NCI-H460 (cell line): ENCODE results near the gene LAMA2. TPM values are rescaled to one million over a fixed set of nuclear protein-coding genes. Genes with fewer than 3 reads are reported as not detected.

ENCODE experiments used
- DNase-seq: peaks from one replicate; pipeline ENCODE4 v3.0.0-alpha.2; 2016; ENCODE audit warnings: low read depth; ENCODE audit errors: extremely low read depth
- total RNA-seq: library from RNA; depleted of rRNA; stranded (reverse); fragments of >200 nt; shearing (Covaris generic); gene quantifications from 2 replicates; pipeline ENCODE4 v1.2.3, GENCODE V29; 2014

LAMA2 gene
- total RNA-seq, 1 experiment from 2014 or later, result 0.74 TPM

DNA sequence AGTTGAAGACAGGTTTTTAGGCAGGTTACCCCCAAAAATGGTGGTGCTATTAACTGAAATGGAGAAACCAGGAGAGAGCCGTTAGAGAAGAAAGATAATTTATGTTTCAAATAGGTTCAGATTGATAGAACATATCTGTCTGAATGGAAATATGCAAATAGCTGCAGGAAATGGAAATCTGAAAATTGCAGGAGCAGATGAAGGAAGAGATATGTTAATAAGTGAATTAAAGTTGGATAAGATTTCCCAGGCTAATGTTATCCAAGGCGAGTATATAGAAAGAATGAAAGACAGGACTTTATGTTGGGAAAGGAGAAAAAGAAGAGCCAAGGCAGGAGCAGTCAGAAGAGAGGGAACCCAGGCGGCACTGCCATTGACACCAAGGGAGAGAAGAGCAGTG lies 461.4 kb downstream of the LAMA2 start:
- no peak for DNase-seq

DNA sequence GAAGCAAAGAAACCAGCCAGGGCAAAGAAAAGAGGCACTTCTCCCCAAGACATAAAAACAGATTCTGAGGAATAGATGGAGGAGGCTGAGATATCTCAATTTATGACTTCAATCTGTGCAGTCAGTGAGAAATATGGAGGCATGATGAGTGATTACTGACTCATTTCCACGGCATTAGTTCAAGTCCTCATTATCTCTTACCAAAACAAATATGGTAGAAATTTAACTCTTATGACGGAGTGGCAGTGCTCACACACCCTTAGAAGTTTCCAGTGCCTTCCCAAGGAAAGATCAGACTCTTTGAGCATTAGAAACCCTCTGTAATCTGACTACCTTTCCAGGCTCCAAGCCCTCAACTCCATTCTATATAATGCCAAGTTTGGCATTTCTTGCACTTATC lies 463.0 kb downstream of the LAMA2 start:
- no peak for DNase-seq

DNA sequence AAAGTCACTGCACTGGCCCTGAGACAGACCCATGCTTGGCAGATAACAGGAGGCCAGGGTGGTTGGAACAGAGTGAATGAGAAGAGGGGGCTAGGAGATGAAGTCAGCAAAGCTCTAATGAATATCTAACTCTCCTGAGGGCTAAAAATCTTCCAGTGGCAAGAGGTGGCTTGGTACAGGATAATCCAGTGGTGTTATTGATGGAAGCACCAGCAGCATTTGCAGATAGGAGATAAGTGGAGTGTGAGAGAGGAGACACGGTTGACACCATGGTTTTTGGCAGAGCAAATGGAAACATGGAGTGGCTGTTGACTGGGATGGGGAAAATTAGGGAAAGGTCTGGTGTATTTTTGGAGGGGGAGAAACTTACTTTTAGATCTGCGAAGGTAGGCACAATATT lies 464.0 kb downstream of the LAMA2 start:
- DNase-seq, result no peak

DNA sequence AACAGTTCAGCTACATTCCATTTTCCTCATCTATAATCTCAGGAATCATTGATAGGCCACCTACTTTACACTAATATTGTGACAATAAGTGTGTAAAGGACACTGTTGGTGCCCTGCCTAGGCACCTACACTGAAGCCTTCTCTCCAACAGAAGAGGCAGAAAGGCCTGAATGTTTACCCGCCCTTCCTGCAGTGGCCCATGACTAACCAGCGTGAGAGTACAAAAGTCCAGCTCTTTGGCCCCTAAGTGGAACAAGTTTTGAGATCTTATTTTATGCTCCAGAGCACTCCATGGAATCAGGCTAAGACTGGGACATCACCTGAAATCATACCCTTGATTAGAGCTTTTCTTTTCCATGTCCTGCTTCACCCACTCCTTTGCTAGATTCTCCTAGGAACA lies 467.3 kb downstream of the LAMA2 start:
- no peak for DNase-seq

DNA sequence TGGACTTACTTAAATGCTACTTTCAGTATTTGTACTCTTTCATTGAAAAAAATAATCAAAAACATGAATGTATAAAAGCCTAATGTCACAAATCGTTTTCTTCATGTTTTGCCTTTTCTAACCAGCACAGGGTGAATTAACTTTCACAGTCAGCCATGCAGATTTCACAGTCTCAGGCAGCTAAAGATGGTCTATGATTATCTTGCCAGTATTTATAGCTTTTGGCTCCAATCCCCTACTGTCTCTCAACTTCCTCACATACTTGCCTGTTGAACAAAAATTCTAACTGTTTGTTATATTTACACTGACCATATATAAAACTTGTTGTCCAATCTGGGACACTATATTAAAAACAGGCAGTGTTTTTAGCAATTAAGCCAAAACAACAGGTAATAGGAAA lies 468.9 kb downstream of the LAMA2 start:
- DNase-seq, result no peak

DNA sequence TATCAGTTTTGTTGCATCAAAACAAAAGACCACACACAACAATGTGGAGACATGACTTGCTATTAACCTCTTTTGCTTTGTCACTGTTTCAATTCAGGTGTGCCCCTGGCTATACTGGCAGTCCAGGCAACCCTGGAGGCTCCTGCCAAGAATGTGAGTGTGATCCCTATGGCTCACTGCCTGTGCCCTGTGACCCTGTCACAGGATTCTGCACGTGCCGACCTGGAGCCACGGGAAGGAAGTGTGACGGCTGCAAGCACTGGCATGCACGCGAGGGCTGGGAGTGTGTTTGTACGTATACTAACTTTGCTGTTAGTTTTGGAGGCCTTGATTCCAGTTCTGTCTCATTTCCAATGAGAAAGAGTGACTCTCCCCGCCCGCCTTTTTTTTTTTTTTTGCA lies 470.1 kb downstream of the LAMA2 start:
- no peak for DNase-seq

DNA sequence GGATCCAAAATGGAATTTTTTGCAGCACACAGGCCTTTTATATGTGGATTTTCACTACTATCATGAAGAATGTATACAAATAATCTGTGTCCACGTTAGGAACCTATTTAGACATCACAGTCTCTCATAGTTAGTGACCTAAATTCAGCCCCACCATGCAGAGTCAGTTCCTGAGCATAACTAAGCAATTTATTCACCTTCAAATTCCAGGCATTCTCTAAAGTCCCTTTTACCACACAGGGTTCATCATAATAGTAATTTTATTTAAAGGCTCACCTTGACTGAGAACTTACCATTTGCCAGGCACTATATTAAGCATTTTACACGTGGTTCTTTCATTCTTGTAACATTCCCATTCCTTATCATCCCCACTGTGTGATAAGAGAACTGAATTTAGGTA lies 473.2 kb downstream of the LAMA2 start:
- no peak for DNase-seq

DNA sequence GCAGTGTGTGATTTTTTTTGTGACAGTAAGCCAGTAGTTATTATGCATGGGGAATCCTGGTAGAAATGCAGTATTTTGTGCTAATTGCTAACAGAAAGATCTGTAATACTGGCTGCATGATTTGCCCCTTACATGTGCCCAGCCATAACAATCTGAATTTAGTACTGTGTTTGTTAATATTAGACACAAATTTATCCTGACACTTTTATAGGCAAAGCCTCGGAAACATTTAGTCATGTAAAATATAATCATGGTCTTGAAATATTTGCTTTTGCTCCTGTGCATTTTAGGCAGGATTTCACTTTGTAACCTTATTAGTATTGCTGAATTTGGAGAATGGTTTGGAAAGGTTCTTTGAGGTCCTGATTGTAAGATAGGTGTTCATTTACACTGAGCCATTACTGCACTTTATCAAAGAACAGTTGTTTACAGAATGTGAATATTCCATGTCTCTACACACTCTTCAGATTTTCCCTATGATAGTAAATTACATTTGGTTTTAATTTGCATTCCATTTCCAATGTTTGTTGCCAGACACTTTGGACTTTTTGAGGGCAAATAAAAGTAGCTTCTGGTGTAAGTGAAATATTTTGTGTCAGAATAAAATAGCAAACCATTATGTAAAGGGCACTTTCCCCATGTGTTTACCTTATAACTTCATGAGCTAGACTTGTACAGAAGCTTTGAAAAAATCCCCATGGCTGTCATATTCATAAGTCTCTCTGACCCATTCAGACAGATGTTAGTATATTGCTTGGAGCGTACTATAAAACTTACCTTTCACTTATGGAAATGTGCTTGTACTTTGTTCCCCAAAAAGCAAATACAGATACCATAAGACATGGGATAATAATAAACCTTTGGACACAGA lies 477.1 kb downstream of the LAMA2 start:
- DNase-seq, result no peak

DNA sequence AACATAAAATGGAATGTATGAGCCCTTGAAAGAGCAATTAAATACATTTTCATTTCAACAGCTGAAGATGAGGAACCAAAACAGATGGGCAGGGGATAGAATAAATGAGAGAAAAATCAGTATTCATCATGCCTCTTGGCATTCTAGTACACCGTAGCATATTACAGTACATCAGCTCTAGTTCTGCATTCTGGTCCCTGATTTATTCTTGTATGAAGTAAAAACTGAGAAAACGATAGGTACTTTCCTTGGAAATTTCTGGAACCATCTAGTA lies 477.7 kb downstream of the LAMA2 start:
- no peak for DNase-seq

DNA sequence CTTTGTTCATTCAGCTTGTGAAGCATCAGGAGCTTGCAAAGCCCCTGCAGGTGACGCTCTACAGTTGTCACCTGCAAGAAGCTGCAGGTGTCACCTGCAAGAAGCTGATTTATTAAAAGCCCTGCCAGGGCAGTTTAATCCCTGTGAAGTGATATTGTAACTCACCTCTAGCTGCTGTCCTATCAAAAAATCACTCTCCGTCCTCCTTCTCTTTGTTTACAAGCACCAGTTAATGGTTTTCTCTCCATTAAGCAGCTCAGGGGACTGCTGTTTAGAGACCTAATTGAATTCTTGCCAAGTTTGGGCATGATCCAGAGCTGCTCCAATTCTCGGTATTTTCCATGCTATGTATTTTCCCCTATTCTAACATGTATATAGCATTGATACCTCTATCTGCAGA lies 481.1 kb downstream of the LAMA2 start:
- no peak for DNase-seq

DNA sequence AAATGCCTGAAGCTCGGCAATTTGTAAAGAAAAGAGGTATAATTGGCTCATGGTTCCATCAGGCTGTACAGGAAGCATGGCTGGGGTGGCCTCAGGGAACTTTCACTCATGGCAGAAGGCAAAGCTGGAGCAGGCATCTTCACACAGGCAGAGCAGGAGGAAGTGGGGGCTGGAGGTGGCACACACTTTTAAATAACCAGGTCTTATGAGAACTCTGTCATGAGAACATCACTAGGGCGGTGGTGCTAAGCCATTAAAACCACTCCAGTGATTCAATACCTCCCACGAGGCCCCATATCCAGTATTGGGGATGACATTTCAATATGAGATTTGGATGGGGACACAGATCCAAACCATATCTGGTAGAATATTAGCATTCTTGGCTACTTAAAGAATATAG lies 481.8 kb downstream of the LAMA2 start:
- DNase-seq, result no peak

DNA sequence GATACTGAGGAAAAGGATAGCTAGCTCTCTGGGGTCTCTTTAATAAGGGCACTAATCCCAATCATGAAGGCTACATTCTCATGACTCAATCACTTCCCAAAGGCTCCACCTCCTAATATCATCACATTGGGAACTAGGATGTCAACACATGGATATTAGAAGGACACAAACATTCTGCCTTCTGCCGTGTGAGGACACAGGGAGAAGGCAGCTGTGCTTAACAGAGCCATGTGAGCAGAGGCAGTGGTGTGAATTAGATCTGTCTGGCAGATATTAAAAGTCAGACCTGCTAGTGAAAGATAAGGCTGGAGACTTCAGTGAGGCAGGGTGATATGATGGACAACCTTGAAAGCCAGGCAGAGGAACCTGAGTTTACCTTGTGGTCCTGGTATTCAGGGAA lies 485.1 kb downstream of the LAMA2 start:
- no peak for DNase-seq

DNA sequence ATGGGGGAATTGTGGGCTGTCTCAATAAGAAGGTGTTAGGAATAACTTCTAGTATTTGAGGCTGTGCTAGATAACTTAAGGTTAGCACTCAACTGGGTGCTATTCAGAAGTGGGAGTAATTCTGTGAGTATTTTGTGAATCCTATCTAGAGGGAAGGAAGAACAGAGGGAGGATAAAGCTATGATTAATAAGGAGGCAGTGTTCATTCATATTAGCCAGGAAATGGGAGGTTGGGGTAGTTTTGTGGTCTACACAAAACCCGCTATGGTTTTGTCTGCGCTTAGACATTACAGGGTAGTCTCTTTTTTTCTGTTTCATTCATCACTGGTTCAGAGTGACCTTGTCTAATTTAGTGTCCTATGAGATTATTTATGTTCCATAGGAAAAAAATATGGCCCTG lies 486.0 kb downstream of the LAMA2 start:
- DNase-seq, result no peak

DNA sequence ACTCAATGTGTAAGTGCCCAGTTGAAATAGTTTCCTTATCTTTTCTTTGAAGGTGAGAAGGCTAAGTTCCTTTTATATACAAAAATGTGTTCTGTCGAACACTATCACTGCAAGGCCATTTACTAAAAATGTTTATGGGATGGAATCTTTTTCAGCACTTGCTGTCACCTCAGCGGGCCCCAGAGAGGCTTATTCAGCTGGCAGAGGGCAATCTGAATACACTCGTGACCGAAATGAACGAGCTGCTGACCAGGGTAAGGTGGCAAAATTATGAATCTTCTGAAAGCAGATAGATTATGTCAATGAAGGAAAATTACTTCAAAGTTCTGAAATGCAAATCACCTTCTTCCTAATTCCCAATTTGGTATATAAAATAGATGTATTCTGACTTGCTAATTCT lies 486.8 kb downstream of the LAMA2 start:
- DNase-seq, result no peak

DNA sequence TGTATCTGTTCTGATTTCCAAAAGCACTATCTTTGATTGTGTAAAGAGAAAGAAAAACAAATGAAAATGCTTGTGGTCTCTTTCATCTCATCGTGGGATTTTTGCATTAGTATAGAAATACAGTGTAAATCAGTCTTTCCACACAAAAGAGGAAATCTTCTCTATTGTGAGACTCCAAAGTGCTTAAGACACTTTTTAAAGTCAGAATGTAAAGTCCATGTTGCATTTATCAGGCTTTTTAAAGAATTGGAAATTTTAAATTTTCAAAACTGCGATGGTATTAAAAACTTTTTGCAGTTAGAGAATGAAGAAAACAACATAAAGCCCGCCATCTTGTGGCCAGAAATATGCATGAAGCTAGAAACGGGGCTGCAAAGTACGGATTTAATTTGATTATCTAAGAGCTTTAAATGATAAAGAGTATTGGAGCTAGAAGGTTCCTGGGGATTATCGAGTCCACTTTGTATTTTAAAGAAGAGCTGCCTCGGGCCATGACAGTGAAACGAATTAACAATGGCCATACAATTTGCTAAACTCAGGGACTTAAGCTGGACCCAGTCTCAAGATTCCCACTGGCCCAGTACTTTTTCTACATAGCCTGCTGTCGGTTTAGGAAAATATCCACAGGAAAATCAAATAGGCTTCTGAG lies 487.5 kb downstream of the LAMA2 start:
- DNase-seq, result peak; percentile 19

DNA sequence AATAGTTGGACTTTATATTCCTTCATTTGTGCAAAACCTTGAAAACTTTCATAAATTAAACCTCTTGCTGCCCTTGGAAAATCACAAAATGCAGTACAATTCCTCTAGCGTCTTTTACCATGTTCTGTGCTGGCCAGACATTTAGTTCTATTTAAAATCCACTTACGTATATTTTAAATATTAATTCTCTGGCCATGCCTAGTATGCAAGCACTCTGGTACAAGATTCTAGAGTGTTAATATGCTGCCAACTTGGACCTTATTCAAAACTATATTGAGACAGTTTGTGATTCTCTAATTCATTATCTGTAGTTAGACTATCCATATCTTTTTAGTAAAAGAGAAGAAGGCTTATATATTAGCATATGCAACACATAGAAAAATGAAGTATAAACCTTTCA lies 498.9 kb downstream of the LAMA2 start:
- no peak for DNase-seq

DNA sequence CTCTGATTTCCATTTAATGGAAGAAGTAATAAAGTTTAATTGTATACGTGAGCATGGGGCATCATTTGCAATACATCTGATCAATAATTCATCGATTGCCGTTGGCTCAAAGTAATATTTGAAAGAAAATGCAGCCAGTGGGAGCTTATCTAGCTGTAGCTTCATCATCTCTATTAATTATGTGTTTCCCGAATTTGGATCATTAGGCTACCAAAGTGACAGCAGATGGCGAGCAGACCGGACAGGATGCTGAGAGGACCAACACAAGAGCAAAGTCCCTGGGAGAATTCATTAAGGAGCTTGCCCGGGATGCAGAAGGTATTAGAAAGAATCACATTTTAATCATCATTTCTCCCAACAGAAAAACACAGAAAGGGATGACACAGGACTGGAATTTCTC lies 500.0 kb downstream of the LAMA2 start:
- no peak for DNase-seq

DNA sequence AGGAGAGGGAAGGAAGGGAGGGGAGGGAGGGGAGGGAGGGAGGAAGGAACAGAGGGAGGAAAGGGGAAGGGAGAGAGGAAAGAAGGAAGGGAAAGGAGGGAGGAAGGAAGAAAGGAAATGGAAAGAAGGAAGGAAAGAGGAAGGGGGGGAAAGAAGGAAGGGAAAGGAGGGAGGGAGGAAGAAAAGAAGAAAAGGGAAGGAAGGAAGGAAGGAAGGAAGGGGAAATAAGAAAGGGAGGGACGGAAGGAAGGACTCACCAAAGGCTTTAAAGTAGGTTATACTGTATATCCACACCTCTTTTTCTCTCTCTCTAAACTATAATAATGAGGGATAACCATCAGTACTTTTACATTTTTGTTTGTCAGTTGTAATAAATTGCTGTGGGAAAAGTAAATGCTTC lies 502.2 kb downstream of the LAMA2 start:
- no peak for DNase-seq

DNA sequence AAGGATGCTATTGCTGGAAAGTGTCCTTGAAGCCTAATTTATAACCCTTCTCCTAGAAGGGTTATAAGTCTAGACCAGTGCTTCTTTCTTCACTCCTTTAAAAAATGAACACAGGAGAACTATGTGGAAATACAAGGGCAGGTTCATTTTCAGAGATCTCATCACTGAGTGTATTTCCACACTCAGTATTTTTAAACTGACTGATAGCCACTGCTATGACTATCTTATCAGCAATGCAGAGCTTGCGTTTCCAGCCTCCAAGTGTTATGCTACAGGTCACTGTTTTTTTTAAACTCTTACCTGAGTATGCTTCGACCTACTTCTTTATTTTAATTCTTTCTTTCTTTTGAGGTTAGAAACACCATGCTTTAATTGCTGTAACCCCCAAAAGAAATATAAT lies 508.0 kb downstream of the LAMA2 start:
- no peak for DNase-seq

DNA sequence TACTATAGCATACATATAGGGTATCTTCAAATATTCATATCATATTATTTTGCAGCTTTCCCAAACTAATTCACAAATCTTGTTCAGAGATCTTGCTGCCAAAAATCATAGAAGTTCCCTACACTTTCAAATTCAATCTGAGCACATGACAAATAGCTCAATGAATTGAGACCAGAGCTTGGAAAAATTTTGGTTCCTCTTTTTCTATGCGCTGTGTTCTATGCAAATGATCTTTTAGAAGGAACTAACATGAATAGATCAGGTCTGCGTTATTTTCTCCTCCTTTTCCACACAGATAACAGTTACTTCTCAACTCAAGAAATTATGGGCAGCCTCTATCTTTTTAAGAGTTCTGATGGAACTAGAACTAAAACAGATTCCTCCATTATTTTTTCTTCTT lies 510.7 kb downstream of the LAMA2 start:
- no peak for DNase-seq

DNA sequence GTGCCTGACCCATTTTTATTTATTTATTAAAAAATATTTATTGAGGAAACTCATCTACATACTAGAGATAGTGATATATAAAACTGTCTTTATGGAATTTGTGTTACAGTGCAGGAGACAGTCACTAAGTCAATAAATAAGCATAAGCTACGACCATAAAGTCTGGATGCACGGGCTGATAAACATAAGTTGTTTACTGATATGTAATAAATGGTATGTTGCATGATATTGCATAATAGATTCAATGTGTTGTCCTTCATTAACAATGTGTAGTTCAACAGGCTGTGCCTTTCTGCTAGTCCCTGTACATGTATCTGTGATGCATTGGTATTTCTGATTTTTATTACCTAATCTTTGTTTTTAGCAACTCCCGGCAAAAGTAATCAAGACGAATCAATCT lies 515.8 kb downstream of the LAMA2 start:
- no peak for DNase-seq

DNA sequence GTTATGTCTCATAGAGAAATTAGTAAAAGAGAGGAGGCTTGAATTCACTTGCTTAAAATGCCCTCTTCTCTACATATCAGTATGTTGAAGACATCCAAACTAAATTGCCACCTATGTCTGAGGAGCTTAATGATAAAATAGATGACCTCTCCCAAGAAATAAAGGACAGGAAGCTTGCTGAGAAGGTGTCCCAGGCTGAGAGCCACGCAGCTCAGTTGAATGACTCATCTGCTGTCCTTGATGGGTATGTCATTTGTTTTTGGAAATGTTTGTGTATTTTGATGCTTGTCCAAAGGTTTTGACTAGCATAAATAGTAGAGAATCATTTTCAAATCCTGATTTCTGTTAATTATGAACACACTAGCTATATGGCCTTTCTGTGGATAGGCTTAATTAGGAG lies 519.3 kb downstream of the LAMA2 start:
- no peak for DNase-seq

DNA sequence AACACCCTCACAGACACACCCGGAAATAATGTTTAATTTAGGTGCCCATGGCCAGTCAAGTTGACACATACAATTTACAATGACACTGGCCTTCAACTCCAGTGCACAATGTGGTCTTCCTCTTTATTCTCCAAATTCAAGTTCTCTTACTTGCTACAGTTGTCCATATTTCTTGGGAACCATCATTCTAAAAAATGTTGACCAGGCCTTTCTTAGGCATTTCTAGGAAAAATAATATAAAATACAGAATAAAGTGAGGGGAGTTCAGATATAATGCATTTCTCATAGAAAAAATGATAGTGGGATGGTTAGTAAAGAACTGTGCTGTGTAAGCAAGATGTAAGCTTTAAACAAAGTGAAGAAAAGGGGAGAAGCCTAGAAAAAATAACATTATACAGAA lies 528.2 kb downstream of the LAMA2 start:
- DNase-seq, result no peak
